Karpas-422 (cell line): ENCODE results near the gene CIAO1. TPM values are rescaled to one million over a fixed set of nuclear protein-coding genes. Genes with fewer than 3 reads are reported as not detected.

ENCODE experiments used
- DNase-seq: peaks from one replicate; pipeline ENCODE4 v3.0.0-alpha.2; 2015
- H2AFZ ChIP-seq: fragments of 200-600 bp; sonication (generic); 2 replicates; pipeline ENCODE4 v1.6.1; 2014; ENCODE audit warnings: antibody characterized with exemption, low read length, mixed read lengths
- H3K27ac ChIP-seq: fragments of 200-600 bp; sonication (generic); 2 replicates; pipeline ENCODE4 v1.5.1; 2014; ENCODE audit warnings: mild to moderate bottlenecking, low read length, moderate library complexity
- H3K27me3 ChIP-seq: fragments of 200-600 bp; sonication (generic); 2 replicates; pipeline ENCODE4 v1.6.1; 2014; ENCODE audit warnings: low read length, mixed read lengths
- H3K36me3 ChIP-seq: fragments of 200-600 bp; sonication (generic); 2 replicates; pipeline ENCODE4 v1.6.1; 2014; ENCODE audit warnings: low read length, mixed read lengths; ENCODE audit not compliant: insufficient read depth
- H3K4me1 ChIP-seq: fragments of 200-600 bp; sonication (generic); 2 replicates; pipeline ENCODE4 v1.6.1; 2014; ENCODE audit warnings: mild to moderate bottlenecking, low read length, mixed read lengths
- H3K4me2 ChIP-seq: fragments of 200-600 bp; sonication (generic); 2 replicates; pipeline ENCODE4 v1.6.1; 2014; ENCODE audit warnings: low read length, low read depth, mild to moderate bottlenecking; ENCODE audit not compliant: poor library complexity, severe bottlenecking
- H3K4me3 ChIP-seq: fragments of 200-600 bp; sonication (generic); 2 replicates; pipeline ENCODE4 v1.5.1; 2014; ENCODE audit warnings: mild to moderate bottlenecking, antibody characterized with exemption, low read length, mixed read lengths
- H3K79me2 ChIP-seq: fragments of 200-600 bp; sonication (generic); 2 replicates; pipeline ENCODE4 v1.6.1; 2014; ENCODE audit warnings: mild to moderate bottlenecking, low read length, mixed read lengths
- H3K9ac ChIP-seq: fragments of 200-600 bp; sonication (generic); 2 replicates; pipeline ENCODE4 v1.6.0; 2014; ENCODE audit warnings: low read length
- H3K9me2 ChIP-seq: fragments of 200-600 bp; sonication (generic), shearing (Covaris generic); replicated peaks from 2 replicates; pipeline ENCODE4 v1.6.0; 2014; ENCODE audit warnings: mild to moderate bottlenecking, low read length, moderate library complexity; ENCODE audit not compliant: insufficient read depth
- H3K9me3 ChIP-seq: fragments of 300-700, 200-600 bp; sonication (generic); 2 replicates; pipeline ENCODE4 v1.6.1; 2014; ENCODE audit warnings: low read length, mixed read lengths
- H4K20me1 ChIP-seq: fragments of 200-600 bp; sonication (generic); 2 replicates; pipeline ENCODE4 v1.6.1; 2014; ENCODE audit warnings: mild to moderate bottlenecking, antibody characterized with exemption, low read length, low read depth; ENCODE audit not compliant: insufficient read depth
- total RNA-seq: library from RNA; depleted of rRNA; stranded (reverse); fragments of >200 nt; shearing (Covaris generic); gene quantifications from 2 replicates; pipeline ENCODE4 v1.2.3, GENCODE V29; 2014; ENCODE audit warnings: low replicate concordance

CIAO1 gene
- total RNA-seq, 1 experiment from 2014 or later: 71.2 TPM

GRCh38 chr2:96301865-96302264 is 35.8 kb downstream of the CIAO1 start:
- H3K79me2 ChIP-seq: peaks cover 47% of the 10 kb centered on the region
- H3K27ac ChIP-seq: no peak overlapping the region
- H3K4me3 ChIP-seq: no peak overlapping the region
- DNase-seq: no peak
- H3K9ac ChIP-seq: no peak overlapping the region
- peaks cover 67% of the 10 kb centered on the region for H3K36me3 ChIP-seq
- no peaks in the 10 kb centered on the region for H3K9me2 ChIP-seq
- H3K27me3 ChIP-seq: no peaks in the 10 kb centered on the region
- no peak overlapping the region for H3K4me2 ChIP-seq
- no peaks in the 10 kb centered on the region for H3K9me3 ChIP-seq
- H3K4me1 ChIP-seq: peaks cover 20% of the 10 kb centered on the region
- H4K20me1 ChIP-seq: no peaks in the 10 kb centered on the region
- no peak overlapping the region for H2AFZ ChIP-seq

GRCh38 chr2:96304606-96305005 is 38.6 kb downstream of the CIAO1 start:
- no peaks in the 10 kb centered on the region for H3K9me3 ChIP-seq
- H3K27me3 ChIP-seq: no peaks in the 10 kb centered on the region
- peak overlapping the region; percentile 88 for H3K4me2 ChIP-seq
- H3K9ac ChIP-seq: peak overlapping the region; percentile 89
- no peak overlapping the region for H2AFZ ChIP-seq
- DNase-seq: no peak
- peaks cover 47% of the 10 kb centered on the region for H3K79me2 ChIP-seq
- no peaks in the 10 kb centered on the region for H3K9me2 ChIP-seq
- H4K20me1 ChIP-seq: no peaks in the 10 kb centered on the region
- H3K4me3 ChIP-seq: peak overlapping the region; percentile 79
- peaks cover 24% of the 10 kb centered on the region for H3K4me1 ChIP-seq
- H3K27ac ChIP-seq: peak overlapping the region; percentile 57; the same call in 1 of the 2 replicates
- peaks cover 40% of the 10 kb centered on the region for H3K36me3 ChIP-seq

- H3K4me2 ChIP-seq: peak within 1 kb of the TSS; percentile 88
- H3K9me3 ChIP-seq: no peaks in the 10 kb centered on the region
- H3K9ac ChIP-seq: peak within 1 kb of the TSS; percentile 89
- H3K9me2 ChIP-seq: no peaks in the 10 kb centered on the region
- H3K4me1 ChIP-seq: peaks cover 24% of the 10 kb centered on the region
- DNase-seq: peak; percentile 98
- no peaks in the 10 kb centered on the region for H3K27me3 ChIP-seq
- peaks cover 34% of the 10 kb centered on the region for H3K36me3 ChIP-seq
- H4K20me1 ChIP-seq: no peaks in the 10 kb centered on the region
- peak within 1 kb of the TSS; percentile 69 for H3K27ac ChIP-seq
- H3K4me3 ChIP-seq: peak within 1 kb of the TSS; percentile 79
- peaks cover 47% of the 10 kb centered on the region for H3K79me2 ChIP-seq
- peak within 1 kb of the TSS; percentile 3; the same call in 1 of the 2 replicates for H2AFZ ChIP-seq
Measured at GRCh38 chr2:96305091-96305978, 39.3 kb downstream of the CIAO1 start, which contains the start of gene SNRNP200. Gene SNRNP200, minus strand, starts transcription at chr2:96305546. Its CDS starts 109 bp downstream, at chr2:96305437.

GRCh38 chr2:96305979-96306308 is 39.9 kb downstream of the CIAO1 start:
- Histone ChIP-seq H3K27ac (peak overlapping the region; percentile 69), H3K27me3 (no peaks in the 10 kb centered on the region), H3K9me3 (no peaks in the 10 kb centered on the region), H3K36me3 (peaks cover 31% of the 10 kb centered on the region), H3K4me3 (peak overlapping the region; percentile 79), H3K79me2 (peaks cover 47% of the 10 kb centered on the region), H3K9ac (peak overlapping the region; percentile 89), H3K9me2 (no peaks in the 10 kb centered on the region), H3K4me2 (peak overlapping the region; percentile 88), H3K4me1 (peaks cover 24% of the 10 kb centered on the region), H4K20me1 (no peaks in the 10 kb centered on the region), H2AFZ (peak overlapping the region; percentile 3; the same call in 1 of the 2 replicates)
- DNase-seq: peak; percentile 53

GRCh38 chr2:96306370-96306769 is 40.3 kb downstream of the CIAO1 start:
- H3K4me1 ChIP-seq: peaks cover 24% of the 10 kb centered on the region
- H3K9ac ChIP-seq: peak overlapping the region; percentile 89
- peak overlapping the region; percentile 69 for H3K27ac ChIP-seq
- H3K79me2 ChIP-seq: peaks cover 46% of the 10 kb centered on the region
- H3K4me2 ChIP-seq: peak overlapping the region; percentile 88
- H3K27me3 ChIP-seq: no peaks in the 10 kb centered on the region
- H3K9me2 ChIP-seq: no peaks in the 10 kb centered on the region
- peaks cover 27% of the 10 kb centered on the region for H3K36me3 ChIP-seq
- no peaks in the 10 kb centered on the region for H4K20me1 ChIP-seq
- DNase-seq: peak; percentile 44
- no peaks in the 10 kb centered on the region for H3K9me3 ChIP-seq
- peak overlapping the region; percentile 79 for H3K4me3 ChIP-seq
- no peak overlapping the region; the same call in 1 of the 2 replicates for H2AFZ ChIP-seq

- Histone ChIP-seq H3K9ac (no peak overlapping the region), H2AFZ (no peak overlapping the region), H3K9me2 (no peaks in the 10 kb centered on the region), H3K9me3 (no peaks in the 10 kb centered on the region), H3K4me3 (no peak overlapping the region), H3K27ac (no peak overlapping the region), H3K36me3 (peaks cover 10% of the 10 kb centered on the region), H3K79me2 (peaks cover 27% of the 10 kb centered on the region), H3K4me2 (no peak overlapping the region), H4K20me1 (no peaks in the 10 kb centered on the region), H3K27me3 (no peaks in the 10 kb centered on the region), H3K4me1 (peaks cover 24% of the 10 kb centered on the region)
- DNase-seq: no peak
Measured at GRCh38 chr2:96308248-96308647, 42.2 kb downstream of the CIAO1 start.

- DNase-seq: no peak
- Histone ChIP-seq H3K9me2 (no peaks in the 10 kb centered on the region), H3K79me2 (no peaks in the 10 kb centered on the region), H3K36me3 (no peaks in the 10 kb centered on the region), H3K4me3 (no peak overlapping the region), H3K9me3 (no peaks in the 10 kb centered on the region), H4K20me1 (no peaks in the 10 kb centered on the region), H3K27ac (no peak overlapping the region), H3K4me1 (peaks cover 10% of the 10 kb centered on the region), H2AFZ (no peak overlapping the region), H3K9ac (no peak overlapping the region), H3K4me2 (no peak overlapping the region), H3K27me3 (no peaks in the 10 kb centered on the region)
Measured at GRCh38 chr2:96315005-96315399, 49.0 kb downstream of the CIAO1 start.

- Histone ChIP-seq H3K4me1 (peaks cover 15% of the 10 kb centered on the region), H3K36me3 (no peaks in the 10 kb centered on the region), H3K27ac (no peak overlapping the region), H3K4me3 (no peak overlapping the region), H3K79me2 (no peaks in the 10 kb centered on the region), H3K9me2 (no peaks in the 10 kb centered on the region), H3K9ac (no peak overlapping the region), H3K4me2 (no peak overlapping the region), H3K9me3 (no peaks in the 10 kb centered on the region), H3K27me3 (no peaks in the 10 kb centered on the region), H2AFZ (no peak overlapping the region), H4K20me1 (no peaks in the 10 kb centered on the region)
- DNase-seq: no peak
Measured at GRCh38 chr2:96315400-96316071, 49.5 kb downstream of the CIAO1 start.
